ENCODE measurements around the gene SUMF2. TPM values are rescaled to one million over a fixed set of nuclear protein-coding genes. Genes with fewer than 3 reads are reported as not detected.

SUMF2 gene
- total and polyA plus RNA-seq, 2 of the 13 experiments (the other 11 are each of a cell fraction or from before 2014, with no cell fraction given): 48.9 to 54.4 TPM

- peak; percentile 77 for TF ChIP-seq ZNF18 (CRISPR knock-in tag; IDR thresholded peaks at IDR 0.05; ENCODE audit: insufficient replicate concordance)
- no peak for TF ChIP-seq PHB2 (IDR thresholded peaks at IDR 0.05; ENCODE audit: partially characterized antibody)
- TF ChIP-seq HDAC6 (IDR thresholded peaks at IDR 0.05; ENCODE audit: low read depth, low read length): no peak
- peak; percentile 76; the same call in 1 of the 2 replicates for TF ChIP-seq ZNF547 (CRISPR knock-in tag; IDR thresholded peaks at IDR 0.05)
- peak; percentile 82; the same call in 1 of the 2 replicates for TF ChIP-seq MXD1 (CRISPR knock-in tag; IDR thresholded peaks at IDR 0.05)
- peak; percentile 99 for TF ChIP-seq TFDP2 (CRISPR knock-in tag; IDR thresholded peaks at IDR 0.05)
- no peak; the same call in 1 of the 2 replicates for TF ChIP-seq HHEX (CRISPR knock-in tag; IDR thresholded peaks at IDR 0.05)
- TF ChIP-seq ZNF607 (CRISPR knock-in tag; IDR thresholded peaks at IDR 0.05; ENCODE audit: borderline replicate concordance): 0 out of 2 replicates have a peak, but pooled peaks have one; percentile 34
- TF ChIP-seq ZBTB10 (CRISPR knock-in tag; IDR thresholded peaks at IDR 0.05; ENCODE audit: borderline replicate concordance): no peak
- TF ChIP-seq TCF7 (IDR thresholded peaks at IDR 0.05; ENCODE audit: low read depth): no peak
- TF ChIP-seq FIP1L1 (IDR thresholded peaks at IDR 0.05; ENCODE audit: borderline replicate concordance, insufficient read depth, low read depth, low read length): no peak
- no peak for TF ChIP-seq SNRNP70 (IDR thresholded peaks at IDR 0.05; ENCODE audit: low read depth, low read length)
- TF ChIP-seq E2F1 (CRISPR knock-in tag; IDR thresholded peaks at IDR 0.05): peak; percentile 98
- TF ChIP-seq ZNF251 (CRISPR knock-in tag; IDR thresholded peaks at IDR 0.05): no peak
- 0 out of 2 replicates have a peak, but pooled peaks have one; percentile 20 for TF ChIP-seq ARNTL (CRISPR knock-in tag; IDR thresholded peaks at IDR 0.05)
- TF ChIP-seq ARNT2 (CRISPR knock-in tag; IDR thresholded peaks at IDR 0.05; ENCODE audit: low read depth): peak; percentile 42; the same call in 1 of the 2 replicates
- TF ChIP-seq HOXA3 (CRISPR knock-in tag; IDR thresholded peaks at IDR 0.05): peak; percentile 88
- peak; percentile 86 for TF ChIP-seq KMT2A (CRISPR knock-in tag; IDR thresholded peaks at IDR 0.05)
- TF ChIP-seq MYC (CRISPR knock-in tag; IDR thresholded peaks at IDR 0.05; ENCODE audit: borderline replicate concordance): peak; percentile 95
- TF ChIP-seq FOXK2 (IDR thresholded peaks at IDR 0.05): no peak
- no peak for TF ChIP-seq TMF1 (CRISPR knock-in tag; IDR thresholded peaks at IDR 0.05; ENCODE audit: low read depth)
These were observed 42.3 kb downstream of the SUMF2 start, which contains the start of gene CHCHD2 (continued) for GRCh38 chr7:56106108-56107073.

All from HepG2 (cell line).